GM21619 (cell line): ENCODE data around the gene MAP2K5.

ENCODE experiments used
- ATAC-seq: cut with Tn5 transposase; IDR thresholded peaks from one replicate; pipeline ENCODE4 v1.9.1; 2021; ENCODE audit not compliant: unreplicated experiment

Gene MAP2K5

GRCh38 chr15:67852418-67852817 is 309.9 kb downstream of the MAP2K5 start:
- no peak for ATAC-seq

- ATAC-seq = no peak
Observed at GRCh38 chr15:67853454-67853853, 311.0 kb downstream of the MAP2K5 start.

- no peak for ATAC-seq
Observed at GRCh38 chr15:67854358-67854757, 311.9 kb downstream of the MAP2K5 start.

GRCh38 chr15:67855842-67856241 is 313.3 kb downstream of the MAP2K5 start:
- no peak for ATAC-seq
